CD4-positive, alpha-beta T cell treated with Interleukin-17A for 4 hours (primary cell): Measurements from ENCODE around the gene ZFYVE9.
"Not testable (repeated sequence)": the region's sequence is repeated elsewhere in the genome, so short reads cannot be mapped to it uniquely, and the experiment has no call there.

Source experiments
- DNase-seq: peaks from one replicate; pipeline ENCODE4 v3.0.0-alpha.2; 2020; ENCODE audit warnings: mixed read lengths

Gene ZFYVE9

DNA sequence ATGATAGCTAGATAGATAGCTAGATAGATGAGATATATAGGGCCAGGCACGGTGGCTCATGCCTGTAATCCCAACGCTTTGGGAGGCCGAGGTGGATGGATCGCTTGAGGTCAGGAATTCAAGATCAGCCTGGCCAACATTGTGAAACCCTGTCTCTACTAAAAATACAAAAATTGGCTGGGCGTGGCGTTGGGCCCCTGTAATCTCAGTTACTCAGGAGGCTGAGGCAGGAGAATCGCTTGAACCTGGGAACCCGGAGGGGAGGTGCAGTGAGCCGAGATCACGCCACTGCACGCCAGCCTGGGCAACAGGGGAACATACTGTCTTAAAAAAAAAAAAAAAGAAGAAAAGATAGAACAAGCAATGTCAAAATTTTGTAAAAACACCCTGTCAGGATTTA, 8.6 kb downstream of the ZFYVE9 start:
- DNase-seq = not testable (repeated sequence)

DNA sequence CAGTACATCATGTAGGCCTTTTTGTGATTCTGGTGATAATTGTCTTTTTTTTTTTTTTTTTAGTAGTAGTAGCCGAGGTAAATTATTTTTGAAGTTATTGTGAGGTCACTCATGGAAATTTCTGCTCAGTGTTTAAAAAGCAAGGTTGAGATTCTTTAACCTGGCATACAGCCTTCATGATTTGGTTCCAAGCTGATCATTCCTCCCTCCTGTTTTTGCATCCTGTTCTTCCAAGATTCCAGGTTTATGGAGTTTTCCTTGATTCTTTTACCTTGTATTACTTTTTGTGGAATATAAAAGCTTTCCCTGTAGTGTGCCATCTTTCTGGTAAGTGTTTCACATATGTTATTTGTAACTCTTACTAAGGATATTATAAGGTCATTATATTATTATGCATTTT, 9.1 kb downstream of the ZFYVE9 start:
- DNase-seq = no peak

DNA sequence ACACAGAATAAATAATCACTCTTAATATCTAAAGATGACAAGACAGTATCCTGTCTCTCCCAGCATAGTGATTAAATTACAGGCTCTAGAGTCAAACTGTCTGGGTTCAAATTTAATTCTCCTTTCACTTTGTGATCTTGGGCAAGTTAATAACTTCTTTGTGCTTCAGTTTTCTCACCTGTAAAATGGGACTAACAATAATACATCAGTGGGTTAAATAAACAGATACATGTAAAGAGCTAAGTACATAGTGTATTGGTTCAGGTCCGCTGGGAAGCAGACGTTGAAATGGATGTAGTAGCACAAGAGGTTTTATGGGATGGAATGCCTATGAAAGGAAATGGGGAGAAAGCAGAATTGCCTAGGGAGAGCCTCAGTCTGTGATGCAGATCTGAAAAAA, 10.7 kb downstream of the ZFYVE9 start:
- no peak for DNase-seq

DNA sequence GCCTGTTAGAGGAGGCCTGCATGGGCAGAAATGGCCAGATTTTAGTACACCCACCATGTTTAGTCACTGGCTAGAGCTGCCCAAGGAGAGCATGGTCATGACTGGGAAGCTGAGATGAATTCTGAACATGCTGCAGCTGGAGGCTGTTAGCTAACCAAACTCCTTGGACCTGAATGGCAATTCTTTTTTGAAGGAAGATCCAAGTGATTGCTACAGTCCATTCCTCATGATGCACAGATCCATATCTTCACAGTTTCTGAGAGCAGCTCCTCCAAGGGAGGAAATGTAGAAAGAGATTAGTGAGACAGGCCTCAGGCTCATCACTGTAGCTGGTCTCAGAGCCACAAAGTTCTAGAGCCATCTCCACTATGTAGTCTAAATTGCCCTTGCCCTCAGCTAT, 11.1 kb downstream of the ZFYVE9 start:
- DNase-seq = no peak

DNA sequence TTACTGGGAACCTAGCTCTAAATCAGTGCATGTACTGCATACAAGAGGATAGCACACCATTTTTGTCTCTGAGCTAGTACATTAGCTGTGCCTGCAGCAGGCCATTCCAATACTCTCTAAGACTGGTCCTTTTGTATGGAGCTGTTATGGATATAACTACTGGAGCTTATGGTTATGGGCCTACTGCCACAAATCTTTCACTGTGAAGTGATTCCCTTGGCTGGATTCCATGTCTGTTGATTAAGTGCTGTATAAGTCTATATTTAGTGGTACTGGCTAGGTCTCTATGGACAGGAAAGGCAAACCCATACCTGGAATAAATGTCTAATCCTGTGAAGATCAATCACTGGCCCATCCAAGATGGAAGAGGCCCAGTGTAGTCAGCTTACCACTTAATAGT, 12.0 kb downstream of the ZFYVE9 start:
- no peak for DNase-seq

DNA sequence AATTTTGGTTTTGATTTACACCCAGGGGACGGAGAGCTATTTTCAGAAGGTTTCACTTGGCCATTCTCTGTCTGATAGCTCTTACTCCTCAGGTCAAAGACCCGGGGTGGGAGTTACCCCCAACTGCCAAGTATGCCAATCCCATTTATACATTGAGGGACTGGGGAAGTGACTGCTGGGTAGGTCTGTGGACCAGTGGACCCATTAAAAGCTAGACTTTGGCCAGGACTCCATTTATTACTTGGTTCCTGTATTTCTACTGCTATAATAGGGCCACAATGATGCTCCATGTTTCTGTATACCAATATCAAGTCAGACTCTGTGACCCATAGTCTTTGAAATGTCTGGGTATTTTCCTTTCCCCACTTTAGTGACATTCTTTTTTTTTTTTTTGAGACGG, 14.6 kb downstream of the ZFYVE9 start:
- no peak for DNase-seq

DNA sequence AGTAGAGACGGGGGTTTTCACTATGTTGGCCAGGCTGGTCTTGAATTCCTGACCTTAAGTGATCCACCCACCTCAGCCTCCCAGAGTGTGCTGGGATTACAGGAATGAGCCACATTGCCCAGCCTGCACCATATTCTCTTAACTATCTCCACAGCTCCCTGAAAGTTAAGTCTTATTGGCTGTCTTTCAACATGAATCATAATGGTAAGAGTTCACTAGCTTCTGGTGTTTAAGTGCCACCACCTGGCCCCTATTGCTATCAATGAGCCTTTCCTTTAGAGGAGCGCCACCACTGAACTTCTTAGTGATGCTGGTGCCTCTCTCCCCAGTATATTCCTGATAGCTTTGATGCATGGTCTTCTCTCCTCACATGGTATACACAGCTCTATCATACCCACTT, 15.7 kb downstream of the ZFYVE9 start:
- DNase-seq = no peak

DNA sequence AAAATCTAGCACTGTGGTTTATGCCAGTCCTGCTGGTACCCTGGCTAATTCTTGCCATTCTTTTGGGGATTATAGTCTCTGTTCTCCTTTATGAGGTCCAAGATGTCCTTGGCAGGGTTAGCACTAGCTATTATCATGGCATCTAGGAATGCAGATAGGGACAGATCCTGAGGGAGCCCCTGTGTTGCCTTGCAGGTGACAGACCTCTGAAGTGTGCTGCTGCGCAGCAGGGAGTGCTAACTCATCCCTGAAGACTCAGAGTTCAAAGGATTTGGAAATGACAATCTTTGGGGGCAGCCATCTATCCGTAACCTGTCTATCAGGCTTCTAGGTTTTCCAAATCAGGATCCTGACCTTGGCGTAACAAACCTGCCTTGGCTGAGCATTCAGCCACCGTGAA, 16.3 kb downstream of the ZFYVE9 start:
- DNase-seq = no peak

DNA sequence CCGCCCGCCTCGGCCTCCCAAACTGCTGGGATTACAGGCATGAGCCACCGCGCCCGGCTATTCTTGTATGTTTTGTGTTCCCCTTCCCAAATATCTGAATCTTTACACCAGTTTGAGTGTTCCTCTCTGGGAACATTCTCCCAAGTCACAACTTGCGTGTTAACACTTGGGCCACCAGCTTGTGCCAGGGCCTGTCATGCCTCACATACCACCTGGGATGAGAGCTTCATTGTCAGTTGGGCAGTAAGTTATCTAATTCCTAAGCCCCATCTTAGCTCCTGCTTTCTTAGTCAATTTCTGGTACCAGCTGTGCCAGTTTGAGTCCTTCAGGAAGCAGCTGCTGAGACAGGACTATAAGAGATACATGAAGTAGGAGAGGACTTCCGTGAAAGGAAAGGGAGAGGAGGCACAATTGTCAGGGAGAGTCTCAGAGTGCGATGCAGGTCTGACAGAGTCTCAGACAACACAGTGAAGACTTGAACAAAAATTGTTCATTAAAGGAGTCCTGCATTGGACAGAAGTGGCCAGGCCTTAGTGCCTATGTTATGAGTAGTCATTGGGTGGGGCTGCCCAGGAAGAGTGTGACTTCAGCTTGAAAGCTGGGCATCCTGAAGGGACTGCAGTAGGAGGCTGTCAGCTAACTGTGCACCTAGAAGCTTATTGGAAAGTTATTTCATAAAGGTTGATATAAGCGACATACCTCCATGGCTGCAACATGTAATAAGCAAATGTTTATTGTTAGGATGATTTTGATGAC, 17.3 kb downstream of the ZFYVE9 start:
- no peak for DNase-seq

DNA sequence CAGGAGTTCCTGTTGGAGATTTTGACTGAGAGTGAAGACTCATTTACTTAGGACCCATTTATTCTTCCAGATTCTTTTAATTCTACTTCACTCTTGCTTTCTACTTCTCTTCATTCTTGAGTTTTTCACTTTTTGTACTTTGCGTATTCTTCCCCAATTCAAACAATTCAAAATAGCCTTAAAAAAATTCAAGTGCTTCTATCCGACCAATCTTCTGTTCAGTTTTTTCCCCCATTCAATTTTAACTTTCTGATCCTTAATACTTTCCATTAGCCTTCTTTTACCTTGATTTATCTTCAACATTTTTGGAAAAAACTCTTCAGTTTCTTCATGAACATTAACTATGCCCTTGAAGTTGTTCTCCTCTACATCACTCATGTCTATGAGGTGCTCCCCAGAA, 21.1 kb downstream of the ZFYVE9 start:
- DNase-seq = no peak

DNA sequence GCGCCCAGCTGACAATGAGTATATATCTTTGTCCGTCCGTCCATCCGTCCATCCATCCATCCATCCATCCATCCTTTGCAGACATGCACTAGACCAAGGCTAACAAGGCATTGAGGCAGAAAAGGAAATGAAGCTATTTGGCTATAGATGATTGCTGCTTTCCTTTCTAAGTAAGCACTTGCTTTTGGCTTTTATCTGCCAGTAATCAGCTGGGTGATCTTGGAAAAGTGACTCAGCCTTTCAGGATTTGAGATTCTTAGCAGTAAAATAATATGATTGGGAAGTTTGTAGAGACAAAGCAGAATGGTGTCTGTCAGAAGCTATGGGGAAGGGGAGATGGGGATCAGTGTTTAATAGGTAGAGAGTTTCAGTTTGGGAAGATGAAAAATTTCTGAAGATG, 22.7 kb downstream of the ZFYVE9 start:
- no peak for DNase-seq

DNA sequence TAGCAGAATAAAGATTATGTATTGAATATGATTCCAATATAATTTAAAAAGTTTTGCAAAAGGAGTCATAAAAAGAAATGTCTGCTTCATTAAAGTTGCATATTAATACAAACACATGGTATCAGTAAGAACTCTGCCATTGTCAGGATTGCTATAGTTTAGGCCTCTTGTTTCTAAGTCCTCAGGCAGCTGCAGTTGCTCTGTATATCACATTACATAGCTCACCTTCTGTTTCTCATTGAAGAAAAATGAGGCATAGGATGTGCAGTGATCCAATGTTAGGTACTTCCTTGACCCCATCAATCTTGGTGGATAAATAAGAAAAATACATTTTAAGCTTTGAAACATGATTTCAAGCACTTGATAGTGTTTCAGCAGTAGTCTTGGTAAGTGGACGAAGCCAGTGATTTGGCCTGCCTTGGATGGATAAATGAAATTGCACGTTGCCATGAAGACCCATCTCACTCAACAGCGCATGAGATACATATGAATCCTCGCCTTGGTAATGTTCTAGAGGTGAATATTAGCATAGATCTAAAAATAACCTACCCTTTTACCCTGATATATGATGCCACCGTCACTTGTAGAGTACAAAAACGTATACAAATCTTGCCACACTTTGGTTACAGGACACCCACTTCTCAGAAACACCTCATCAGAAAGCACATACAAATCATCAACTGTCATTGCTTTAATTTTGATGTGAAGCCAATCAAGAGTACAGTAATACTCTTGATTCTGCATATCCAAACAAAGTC, 25.3 kb downstream of the ZFYVE9 start:
- no peak for DNase-seq

DNA sequence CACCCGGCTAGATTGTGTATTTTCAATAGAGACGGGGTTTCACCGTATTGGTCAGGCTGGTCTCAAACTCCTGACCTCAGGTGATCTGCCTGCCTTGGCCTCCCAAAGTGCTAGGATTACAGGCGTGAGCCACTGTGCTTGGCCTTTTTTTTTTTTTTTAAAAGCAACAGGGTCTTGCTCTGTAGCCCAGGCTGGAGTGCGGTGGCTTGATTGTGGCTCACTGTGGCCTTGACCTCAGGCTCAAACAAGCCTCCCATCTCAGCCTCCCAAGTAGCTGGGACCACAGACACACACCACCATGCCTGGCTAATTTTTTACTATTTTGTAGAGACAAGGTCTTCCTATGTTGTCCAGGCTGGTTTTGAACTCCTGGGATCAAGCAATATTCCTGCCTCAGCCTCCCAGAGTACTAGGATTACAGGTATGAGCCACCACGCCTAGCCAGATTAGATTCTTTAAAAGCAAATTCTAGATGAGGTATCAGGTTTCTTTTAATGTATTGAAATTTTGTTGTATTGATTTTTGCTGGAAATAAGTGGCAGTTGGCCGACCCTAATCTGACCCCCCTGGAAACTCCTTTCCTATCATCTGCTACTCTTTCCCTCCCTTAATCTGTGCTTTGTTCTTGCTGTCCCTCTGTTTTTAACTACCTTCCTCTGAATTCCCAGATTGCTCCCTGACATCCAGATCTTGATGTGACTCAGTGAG, 26.6 kb downstream of the ZFYVE9 start:
- DNase-seq = no peak

DNA sequence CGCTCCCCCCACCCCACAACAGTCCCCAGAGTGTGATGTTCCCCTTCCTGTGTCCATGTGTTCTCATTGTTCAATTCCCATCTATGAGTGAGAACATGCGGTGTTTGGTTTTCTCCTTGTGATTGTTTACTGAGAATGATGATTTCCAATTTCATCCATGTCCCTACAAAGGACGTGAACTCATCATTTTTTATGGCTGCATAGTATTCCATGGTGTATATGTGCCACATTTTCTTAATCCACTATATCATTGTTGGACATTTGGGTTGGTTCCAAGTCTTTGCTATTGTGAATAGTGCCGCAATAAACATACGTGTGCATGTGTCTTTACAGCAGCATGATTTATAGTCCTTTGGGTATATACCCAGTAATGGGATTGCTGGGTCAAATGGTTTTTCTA, 29.3 kb downstream of the ZFYVE9 start:
- not testable (repeated sequence) for DNase-seq

DNA sequence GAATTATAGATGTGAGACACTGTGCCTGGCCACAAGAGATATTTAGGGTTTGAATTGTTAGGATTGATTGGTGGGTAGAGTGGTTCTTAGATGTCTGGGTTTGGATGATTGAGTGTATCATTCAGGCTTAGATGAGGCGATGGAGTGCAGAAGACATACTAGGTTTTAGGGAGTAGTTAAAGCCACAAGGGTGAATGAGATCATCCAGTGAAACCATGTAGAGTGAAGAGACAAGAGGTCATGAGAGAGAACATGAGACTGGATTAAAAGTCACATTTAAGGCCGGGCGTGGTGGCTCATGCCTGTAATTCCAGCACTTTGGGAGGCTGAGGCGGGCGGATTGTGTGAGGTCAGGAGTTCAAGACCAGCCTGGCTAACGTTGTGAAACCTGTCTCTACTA, 37.2 kb downstream of the ZFYVE9 start:
- DNase-seq = no peak

DNA sequence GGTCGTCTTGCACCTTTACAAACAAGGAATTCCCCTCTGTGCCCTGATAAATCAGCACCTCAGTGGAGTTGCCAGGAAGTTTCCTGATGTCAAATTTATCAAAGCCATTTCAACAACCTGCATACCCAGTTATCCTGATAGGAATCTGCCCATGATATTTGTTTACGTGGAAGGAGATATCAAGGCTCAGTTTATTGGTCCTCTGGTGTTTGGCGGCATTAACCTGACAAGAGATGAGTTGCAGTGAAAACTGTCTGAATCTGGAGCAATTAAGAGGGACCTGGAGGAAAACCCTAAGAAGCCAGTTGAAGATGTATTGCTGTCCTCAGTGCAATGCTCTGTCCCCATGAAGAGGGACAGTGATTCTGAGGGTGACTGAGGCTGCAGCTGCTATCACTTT, 38.3 kb downstream of the ZFYVE9 start:
- DNase-seq = no peak

DNA sequence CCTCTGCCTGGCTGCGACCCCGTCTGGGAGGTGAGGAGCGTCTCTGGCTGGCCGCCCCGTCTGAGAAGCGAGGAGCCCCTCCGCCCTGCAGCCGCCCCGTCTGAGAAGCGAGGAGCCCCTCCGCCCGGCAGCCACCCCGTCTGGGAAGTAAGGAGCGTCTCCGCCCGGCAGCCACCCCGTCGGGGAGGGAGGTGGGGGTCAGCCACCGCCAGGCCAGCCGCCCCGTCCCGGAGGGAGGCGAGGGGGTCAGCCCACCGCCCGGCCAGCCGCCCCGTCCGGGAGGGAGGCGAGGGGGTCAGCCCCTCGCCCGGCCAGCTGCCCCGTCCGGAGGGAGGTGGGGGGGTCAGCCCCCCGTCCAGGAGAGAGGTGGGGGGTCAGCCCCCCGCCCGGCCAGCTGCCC, 39.9 kb downstream of the ZFYVE9 start:
- DNase-seq = not testable (repeated sequence)

DNA sequence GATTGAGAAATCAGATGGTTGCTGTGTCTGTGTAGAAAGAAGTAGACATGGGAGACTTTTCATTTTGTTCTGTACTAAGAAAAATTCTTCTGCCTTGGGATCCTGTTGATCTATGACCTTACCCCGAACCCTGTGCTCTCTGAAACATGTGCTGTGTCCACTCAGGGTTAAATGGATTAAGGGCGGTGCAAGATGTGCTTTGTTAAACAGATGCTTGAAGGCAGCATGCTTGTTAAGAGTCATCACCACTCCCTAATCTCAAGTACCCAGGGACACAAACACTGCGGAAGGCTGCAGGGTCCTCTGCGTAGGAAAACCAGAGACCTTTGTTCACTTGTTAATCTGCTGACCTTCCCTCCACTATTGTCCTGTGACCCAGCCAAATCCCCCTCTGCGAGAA, 40.4 kb downstream of the ZFYVE9 start:
- not testable (repeated sequence) for DNase-seq

DNA sequence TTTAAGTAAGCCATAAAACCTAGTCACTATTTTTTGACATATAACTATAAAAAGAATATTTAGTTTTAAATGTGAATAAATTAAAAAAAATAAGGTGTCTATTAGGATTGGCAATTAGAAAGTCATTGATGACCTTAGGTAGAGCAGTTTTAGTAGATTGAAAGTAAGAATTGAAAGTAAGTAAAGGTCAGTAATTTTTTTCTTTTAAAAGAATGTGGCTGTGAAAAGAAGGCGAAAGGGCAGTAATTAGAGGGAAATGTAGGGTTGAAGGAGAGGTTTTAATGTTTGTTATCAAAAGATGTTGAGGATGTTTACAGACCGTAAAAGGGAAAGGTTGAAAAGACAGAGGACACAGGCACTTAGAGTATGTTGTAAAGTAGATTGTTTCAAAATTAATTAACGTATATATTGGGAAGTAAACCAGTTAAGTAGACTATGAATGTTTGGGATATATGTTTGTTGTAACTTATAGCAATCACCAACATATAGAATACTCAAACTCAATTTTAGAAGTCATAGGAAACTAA, 41.0 kb downstream of the ZFYVE9 start:
- no peak for DNase-seq

DNA sequence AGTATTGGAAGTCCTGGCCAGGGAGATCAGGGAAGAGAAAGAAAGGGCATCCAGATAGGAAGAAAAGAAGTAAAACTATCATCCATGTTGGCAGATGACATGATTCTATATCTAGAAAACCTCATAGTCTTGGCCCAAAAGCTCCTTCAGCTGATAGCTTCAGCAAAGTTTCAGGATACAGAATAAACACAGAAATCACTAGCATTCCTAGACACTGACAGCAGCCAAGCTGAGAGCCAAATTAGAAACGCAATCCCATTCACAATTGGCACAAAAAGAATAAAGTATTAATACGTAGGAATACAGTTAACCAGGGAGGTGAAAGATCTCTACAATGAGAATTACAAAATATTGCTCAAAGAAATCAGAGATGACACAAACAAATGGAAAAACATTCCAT, 44.6 kb downstream of the ZFYVE9 start:
- DNase-seq = no peak

DNA sequence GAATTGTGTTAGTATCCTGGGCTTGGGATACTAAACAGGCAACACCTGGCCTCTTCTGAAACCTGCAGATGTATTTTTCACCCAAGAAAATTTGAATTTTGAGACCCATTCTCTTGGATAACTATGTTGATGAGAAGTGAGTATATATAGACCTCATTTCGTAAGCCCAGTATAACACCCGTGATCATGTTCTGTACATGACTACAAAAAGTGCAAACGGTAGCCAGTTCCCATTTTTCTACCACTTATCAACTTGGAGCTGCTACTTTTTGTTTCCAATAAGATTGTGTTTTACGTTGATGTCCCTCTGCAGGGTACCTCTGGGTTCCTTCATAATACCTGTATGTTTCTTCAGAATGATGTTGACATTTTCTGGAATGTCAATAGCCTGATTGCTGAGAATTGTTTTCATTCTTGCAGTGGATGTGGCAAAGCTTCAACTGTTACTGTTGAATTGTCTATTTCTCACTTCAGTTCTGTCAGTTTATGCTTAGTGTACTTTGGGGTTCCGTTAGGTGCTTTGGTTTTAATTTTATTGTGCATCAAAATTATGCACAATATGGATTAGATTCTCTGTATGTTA, 48.1 kb downstream of the ZFYVE9 start:
- DNase-seq = no peak

DNA sequence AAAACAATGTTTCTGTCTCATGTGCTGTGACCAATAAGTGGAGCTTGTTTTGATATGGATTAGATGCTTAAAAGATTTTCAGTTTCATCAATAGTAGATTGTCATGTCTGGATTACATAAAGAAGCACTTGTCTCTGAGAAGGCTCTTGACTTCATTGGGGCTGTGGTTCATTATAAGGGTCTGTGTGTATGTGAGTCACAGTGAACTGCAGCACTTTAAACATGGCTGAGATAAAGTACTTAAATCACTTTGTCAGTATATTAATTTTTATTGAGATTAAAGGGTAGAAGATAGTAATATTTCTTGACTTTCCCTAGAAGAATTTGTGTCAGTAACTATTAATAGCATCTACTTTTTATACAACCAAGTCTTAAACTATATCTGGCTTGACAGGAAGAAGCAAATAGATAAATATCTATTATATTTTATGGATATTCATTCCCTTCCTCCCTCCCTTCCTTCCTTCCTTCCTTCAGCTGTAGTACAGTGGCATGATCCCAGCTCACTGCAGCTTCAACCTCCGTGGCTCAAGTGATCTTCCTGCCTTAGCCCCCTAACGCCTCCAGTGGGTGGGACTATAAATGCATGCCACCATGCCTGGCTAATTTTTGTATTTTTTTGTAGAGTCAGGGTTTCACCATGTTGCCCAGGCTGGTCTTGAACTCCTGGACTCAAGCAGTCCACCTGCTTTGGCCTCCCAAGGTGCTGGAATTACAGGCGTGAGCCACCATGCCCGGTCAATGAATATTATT, 48.8 kb downstream of the ZFYVE9 start:
- DNase-seq = no peak
